22Rv1 (cell line): ENCODE measurements around the gene NRF1.

Experiments
- H3K27ac ChIP-seq: fragments of 450-650 bp; 2 replicates; pipeline ENCODE4 v1.5.1; 2017
- ZFX ChIP-seq: fragments of 450-650 bp; IDR thresholded peaks from 2 replicates; pipeline ENCODE4 v1.6.1; 2017; ENCODE audit warnings: antibody characterized with exemption, borderline replicate concordance
- TF ChIP-seq, protein P1 (sequence below): fragments of 450-650 bp; IDR thresholded peaks from 2 replicates; pipeline ENCODE4 v1.5.1; 2017; ENCODE audit warnings: mild to moderate bottlenecking

NRF1 gene

GRCh38 chr7:129773871-129774270 is 162.4 kb downstream of the NRF1 start:
- no peak overlapping the region for H3K27ac ChIP-seq
- TF ChIP-seq ZFX: no peak
- TF ChIP-seq, protein P1, sequence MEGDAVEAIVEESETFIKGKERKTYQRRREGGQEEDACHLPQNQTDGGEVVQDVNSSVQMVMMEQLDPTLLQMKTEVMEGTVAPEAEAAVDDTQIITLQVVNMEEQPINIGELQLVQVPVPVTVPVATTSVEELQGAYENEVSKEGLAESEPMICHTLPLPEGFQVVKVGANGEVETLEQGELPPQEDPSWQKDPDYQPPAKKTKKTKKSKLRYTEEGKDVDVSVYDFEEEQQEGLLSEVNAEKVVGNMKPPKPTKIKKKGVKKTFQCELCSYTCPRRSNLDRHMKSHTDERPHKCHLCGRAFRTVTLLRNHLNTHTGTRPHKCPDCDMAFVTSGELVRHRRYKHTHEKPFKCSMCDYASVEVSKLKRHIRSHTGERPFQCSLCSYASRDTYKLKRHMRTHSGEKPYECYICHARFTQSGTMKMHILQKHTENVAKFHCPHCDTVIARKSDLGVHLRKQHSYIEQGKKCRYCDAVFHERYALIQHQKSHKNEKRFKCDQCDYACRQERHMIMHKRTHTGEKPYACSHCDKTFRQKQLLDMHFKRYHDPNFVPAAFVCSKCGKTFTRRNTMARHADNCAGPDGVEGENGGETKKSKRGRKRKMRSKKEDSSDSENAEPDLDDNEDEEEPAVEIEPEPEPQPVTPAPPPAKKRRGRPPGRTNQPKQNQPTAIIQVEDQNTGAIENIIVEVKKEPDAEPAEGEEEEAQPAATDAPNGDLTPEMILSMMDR: no peak

- no peak for TF ChIP-seq ZFX
- TF ChIP-seq, protein P1: no peak
- H3K27ac ChIP-seq: no peak overlapping the region
Measured at GRCh38 chr7:129774359-129774758, 162.8 kb downstream of the NRF1 start.

DNA sequence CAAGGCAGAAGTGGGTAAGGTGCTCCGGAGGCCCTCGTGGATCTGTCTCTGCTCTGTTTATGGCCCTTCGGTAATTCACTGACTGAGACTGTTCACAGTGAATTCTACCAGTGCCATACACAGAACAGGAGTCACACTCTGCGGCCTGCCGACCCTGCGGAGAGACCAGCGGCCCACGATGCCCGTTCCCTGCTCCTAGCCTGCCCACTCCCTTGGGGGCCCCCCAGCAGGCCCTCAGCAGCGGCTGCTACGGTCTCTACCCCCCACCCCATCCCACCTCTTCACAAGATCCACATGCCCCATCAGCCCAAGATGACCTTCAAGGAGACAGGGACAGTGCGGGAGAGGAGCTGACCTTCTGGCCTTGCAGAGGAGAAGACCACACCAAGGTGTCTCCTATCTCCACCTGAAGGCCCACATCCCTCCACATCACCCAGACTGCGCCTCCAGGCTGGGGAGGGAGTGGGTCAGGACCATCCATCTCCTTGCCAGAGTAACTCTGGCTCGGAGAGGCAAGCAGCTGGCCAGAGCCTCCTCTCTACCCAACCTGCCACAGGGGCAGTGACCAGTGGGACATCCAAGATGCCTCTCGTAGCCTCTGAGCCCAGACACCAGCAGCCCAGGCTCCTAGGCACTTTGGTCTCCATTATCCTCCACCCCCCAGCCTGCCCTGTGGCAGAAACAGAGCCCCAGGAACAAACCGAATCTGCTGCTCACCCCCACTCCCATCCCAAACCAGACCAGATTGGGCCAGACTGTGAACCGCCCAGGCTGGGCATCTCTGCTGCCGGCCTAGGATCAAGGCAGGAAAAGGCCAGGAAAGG is 163.6 kb downstream of the NRF1 start:
- TF ChIP-seq, protein P1: no peak
- no peak for TF ChIP-seq ZFX
- H3K27ac ChIP-seq: no peak overlapping the region

- TF ChIP-seq, protein P1: no peak
- no peak for TF ChIP-seq ZFX
- H3K27ac ChIP-seq: no peak overlapping the region
Measured at GRCh38 chr7:129775695-129776361, 164.3 kb downstream of the NRF1 start.

- no peak overlapping the region for H3K27ac ChIP-seq
Measured at GRCh38 chr7:129776362-129776722, 164.8 kb downstream of the NRF1 start.

DNA sequence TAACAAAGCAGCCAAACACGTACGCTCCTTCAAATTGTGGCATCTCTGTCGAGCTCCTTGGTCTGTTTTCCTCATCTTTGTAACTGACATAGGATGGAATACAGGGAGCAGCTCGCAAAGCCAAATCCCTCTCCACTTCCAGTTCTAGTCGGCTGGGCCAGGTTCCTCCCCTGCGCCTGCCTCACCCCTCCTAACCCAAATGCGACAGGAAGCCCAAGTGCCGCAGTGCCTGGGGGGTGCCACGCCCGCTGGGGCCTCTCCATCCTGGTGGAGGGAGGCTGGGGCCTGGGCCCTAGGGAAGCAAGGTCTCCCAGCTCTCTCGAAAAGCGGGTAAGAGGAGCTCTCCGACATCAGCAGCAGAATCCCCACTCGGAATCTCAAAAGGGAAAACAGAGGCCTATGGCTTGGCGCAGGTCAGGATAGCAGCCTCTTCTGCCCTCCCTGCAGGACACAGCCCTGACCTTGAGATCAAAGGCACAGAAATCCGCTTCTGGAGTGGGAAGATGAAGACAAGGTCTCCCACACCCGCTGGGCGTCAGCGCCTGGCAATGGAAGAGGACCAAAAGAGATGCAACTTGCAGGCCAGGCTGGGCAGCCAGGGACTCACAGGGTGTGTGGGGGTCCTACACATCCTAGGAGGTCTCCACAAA is 165.8 kb downstream of the NRF1 start:
- TF ChIP-seq, protein P1: no peak
- no peak for TF ChIP-seq ZFX
- H3K27ac ChIP-seq: no peak overlapping the region

More at GRCh38 chr7:129776362-129776722, 164.8 kb downstream of the NRF1 start:
- TF ChIP-seq, protein P1: no peak
- TF ChIP-seq ZFX: no peak
